ENCODE data around the gene TMEM259.

TMEM259 gene

DNA sequence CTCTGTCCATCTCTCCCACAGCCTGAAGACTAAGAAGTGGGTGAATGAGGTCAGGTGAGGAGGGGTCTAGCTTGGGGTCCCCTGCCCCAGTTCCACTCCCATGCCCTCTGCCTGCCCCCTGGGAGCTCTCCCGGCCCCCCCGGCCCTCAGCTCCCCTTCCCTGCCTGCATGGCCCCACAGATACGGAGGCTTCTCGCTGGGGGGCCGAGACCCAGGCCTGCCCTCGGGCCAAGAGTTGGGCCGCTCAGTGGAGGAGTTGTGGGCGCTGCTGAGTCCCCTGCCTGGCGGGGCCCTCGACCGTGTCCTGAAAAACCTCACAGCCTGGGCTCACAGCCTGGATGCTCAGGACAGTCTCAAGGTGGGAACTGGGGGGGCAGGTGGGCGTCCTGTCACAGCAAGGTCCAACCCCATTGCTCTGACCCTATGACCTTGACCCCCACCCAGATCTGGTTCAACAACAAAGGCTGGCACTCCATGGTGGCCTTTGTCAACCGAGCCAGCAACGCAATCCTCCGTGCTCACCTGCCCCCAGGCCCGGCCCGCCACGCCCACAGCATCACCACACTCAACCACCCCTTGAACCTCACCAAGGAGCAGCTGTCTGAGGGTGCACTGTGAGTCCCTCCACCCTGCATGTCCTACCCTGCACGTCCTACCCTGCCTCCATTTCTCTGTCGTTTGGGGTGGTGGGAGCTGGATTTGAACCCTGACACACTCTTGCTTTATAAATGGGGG, 35.1 kb upstream of the TMEM259 start:
- no peak for TF ChIP-seq CTCF (IDR thresholded peaks at IDR 0.05; ENCODE audit: low read depth, low read length, missing control alignments)
- no peak for DNase-seq (ENCODE audit: low read depth)
- in situ Hi-C loops (cut with HindIII; ENCODE audit: low sequenced_read_pairs) = no loop called here
- no peak overlapping the region for H3K4me3 ChIP-seq (ENCODE audit: low read depth, low read length)

- no peak for TF ChIP-seq CTCF (IDR thresholded peaks at IDR 0.05; ENCODE audit: low read depth, low read length, missing control alignments)
- in situ Hi-C loops (cut with HindIII; ENCODE audit: low sequenced_read_pairs) = no loop called here
- DNase-seq (ENCODE audit: low read depth) = no peak
- no peak overlapping the region for H3K4me3 ChIP-seq (ENCODE audit: low read depth, low read length)
Observed at GRCh38 chr19:1055028-1055425, 34.1 kb upstream of the TMEM259 start.

GRCh38 chr19:1054102-1055027, 33.4 kb upstream of the TMEM259 start:
- no peak for TF ChIP-seq CTCF (IDR thresholded peaks at IDR 0.05; ENCODE audit: low read depth, low read length, missing control alignments)
- in situ Hi-C loops (cut with HindIII; ENCODE audit: low sequenced_read_pairs) = no loop called here
- H3K4me3 ChIP-seq (ENCODE audit: low read depth, low read length) = no peak overlapping the region
- DNase-seq (ENCODE audit: low read depth) = no peak

DNA sequence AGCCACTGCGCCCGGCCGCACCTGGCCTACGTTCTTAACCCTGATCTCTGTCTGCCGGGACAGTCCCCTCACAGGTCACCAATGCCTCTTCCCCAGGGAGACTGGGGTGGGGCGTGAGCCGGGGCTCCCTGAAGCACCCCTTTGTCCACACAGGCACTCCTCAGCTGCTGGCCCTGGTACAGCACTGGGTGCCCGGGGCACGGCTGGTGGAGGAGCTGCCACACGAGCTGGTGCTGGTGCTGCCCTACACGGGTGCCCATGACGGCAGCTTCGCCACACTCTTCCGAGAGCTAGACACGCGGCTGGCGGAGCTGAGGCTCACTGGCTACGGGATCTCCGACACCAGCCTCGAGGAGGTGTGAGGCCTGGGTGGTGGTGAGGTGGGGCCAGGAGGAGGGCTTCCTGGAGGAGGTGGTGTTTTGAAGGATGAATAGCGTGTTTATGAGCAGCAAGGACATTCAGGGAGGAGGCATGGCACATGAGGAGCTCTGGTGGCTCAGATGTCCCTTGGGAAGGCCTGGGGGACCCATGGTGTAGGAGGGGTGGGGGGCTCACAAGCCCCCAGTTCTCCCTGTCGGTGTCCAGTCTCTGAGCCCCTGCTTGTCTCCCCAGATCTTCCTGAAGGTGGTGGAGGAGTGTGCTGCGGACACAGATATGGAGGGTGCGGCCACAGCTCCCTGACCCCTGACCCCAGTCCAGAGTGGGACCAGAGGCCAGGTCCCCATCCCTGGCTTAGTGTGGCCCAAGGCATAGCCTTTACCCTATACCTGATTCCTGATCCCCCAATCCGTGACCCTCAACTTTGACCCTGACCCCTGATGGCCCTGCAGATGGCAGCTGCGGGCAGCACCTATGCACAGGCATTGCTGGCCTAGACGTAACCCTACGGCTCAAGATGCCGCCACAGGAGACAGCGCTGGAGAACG, 32.5 kb upstream of the TMEM259 start:
- no peak for DNase-seq (ENCODE audit: low read depth)
- in situ Hi-C loops (cut with HindIII; ENCODE audit: low sequenced_read_pairs) = no loop called here
- no peak for TF ChIP-seq CTCF (IDR thresholded peaks at IDR 0.05; ENCODE audit: low read depth, low read length, missing control alignments)
- no peak overlapping the region for H3K4me3 ChIP-seq (ENCODE audit: low read depth, low read length)

DNA sequence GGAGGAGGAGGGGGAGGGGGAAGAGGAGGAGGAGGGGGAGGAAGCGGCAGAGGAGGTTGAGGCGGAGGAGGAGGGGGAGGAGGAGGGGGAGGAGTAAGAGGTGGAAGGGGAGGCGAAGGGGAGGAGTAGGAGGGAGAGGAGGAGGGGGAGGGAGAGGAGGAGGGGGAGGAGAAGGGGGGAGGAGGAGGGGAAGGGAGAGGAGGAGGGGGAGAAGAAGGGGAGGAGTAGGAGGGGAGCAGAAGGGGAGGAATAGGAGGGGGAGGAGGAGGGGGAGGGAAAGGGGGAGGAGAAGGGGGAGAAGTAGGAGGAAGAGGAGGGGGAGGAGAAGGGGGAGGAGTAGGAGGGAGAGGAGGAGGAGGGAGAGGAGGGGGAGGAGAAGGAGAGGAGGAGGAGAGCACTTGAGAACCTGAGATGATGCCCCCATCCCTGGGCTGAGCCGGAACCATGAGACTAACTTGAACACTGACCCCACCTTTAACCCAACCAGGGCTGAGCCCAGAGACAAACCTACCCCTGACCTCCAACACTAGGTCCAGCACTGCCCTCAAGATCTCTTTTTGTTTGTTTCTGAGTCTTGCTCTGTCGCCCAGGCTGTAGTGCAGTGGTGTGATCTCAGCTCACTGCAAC, 31.5 kb upstream of the TMEM259 start:
- DNase-seq (ENCODE audit: low read depth) = no peak
- no peak for TF ChIP-seq CTCF (IDR thresholded peaks at IDR 0.05; ENCODE audit: low read depth, low read length, missing control alignments)
- in situ Hi-C loops (cut with HindIII; ENCODE audit: low sequenced_read_pairs) = no loop called here
- no peak overlapping the region for H3K4me3 ChIP-seq (ENCODE audit: low read depth, low read length)
